Non-pigmented ciliary epithelial cell (primary cell): ENCODE measurements around the gene BLVRB.

Experiments
- DNase-seq: peaks from one replicate; pipeline ENCODE4 v3.0.0-alpha.2; 2010; ENCODE audit warnings: low read depth

The BLVRB gene

GRCh38 chr19:40400559-40400958, 65.0 kb downstream of the BLVRB start:
- no peak for DNase-seq

- DNase-seq: no peak
Measured at GRCh38 chr19:40398417-40399131, 67.0 kb downstream of the BLVRB start.
